Prostate gland (tissue), 2 donors: ENCODE data around the gene CHMP6. TPM values are rescaled to one million over a fixed set of nuclear protein-coding genes. Genes with fewer than 3 reads are reported as not detected.

Experiments
- DNase-seq: peaks from one replicate; pipeline ENCODE4 v3.0.0-alpha.2; 2019; ENCODE audit warnings: low spot score
- H3K27ac ChIP-seq, 2 donors: fragments of 200-600 bp; sonication (generic); 2 replicates each; pipeline ENCODE4 v1.5.1; 2017 to 2019
- H3K27me3 ChIP-seq: fragments of 200-600 bp; sonication (generic); replicated peaks from 2 replicates; pipeline ENCODE4 v1.5.1; 2019; ENCODE audit not compliant: insufficient read depth
- H3K36me3 ChIP-seq, 2 donors: fragments of 200-600 bp; sonication (generic); 1 replicate in 1 of 2; 2 replicates in 1 of 2; pipeline versions ENCODE4 v1.5.1 to v1.8.1; 2017 to 2019
- H3K4me1 ChIP-seq: fragments of 200-600 bp; sonication (generic); replicated peaks from 2 replicates; pipeline ENCODE4 v1.5.1; 2019
- H3K4me3 ChIP-seq, 2 donors: fragments of 200-600 bp; sonication (generic); 2 replicates each; pipeline ENCODE4 v1.5.1; 2017 to 2019
- H3K9me3 ChIP-seq: fragments of 200-600 bp; sonication (generic); 2 replicates; pipeline ENCODE4 v1.5.1; 2017
- CTCF ChIP-seq, 4 experiments: fragments of 200-600 bp in 2 of 4; fragments of 450-650 bp in 2 of 4; sonication (generic) in 2 of 4; IDR thresholded peaks; 1 replicate in 3 of 4; 2 replicates in 1 of 4; pipeline ENCODE4 v1.5.1; 2016 to 2019; ENCODE audit warnings: antibody characterized with exemption in 4 of 4, mild to moderate bottlenecking in 2 of 4, moderate library complexity in 2 of 4
- POLR2A ChIP-seq: fragments of 450-650 bp; IDR thresholded peaks from one replicate; pipeline ENCODE4 v1.6.1; 2016; ENCODE audit warnings: antibody characterized with exemption, mild to moderate bottlenecking
- POLR2AphosphoS5 ChIP-seq: sonication (generic); formaldehyde crosslinking; IDR thresholded peaks from one replicate; pipeline ENCODE4 v1.6.1; 2017; ENCODE audit warnings: antibody characterized with exemption
- WGBS: methylation state at CpG from one replicate; pipeline ENCODE4 v1.1.5; 2018; 5-methylcytosine and 5-hydroxymethylcytosine counted together
- intact Hi-C: fragments of 100-400 bp; cut with DNase I; formaldehyde crosslinking; loops from one replicate; pipeline ENCODE4 v1.14.2; 2022
- total RNA-seq, 2 donors: library from RNA; depleted of rRNA; stranded (reverse); fragments of >200 nt; gene quantifications; one replicate each; pipeline ENCODE4 v1.1.0, GENCODE V29; 2016

CHMP6 gene
- total RNA-seq, 2 donors from 2014 or later, result 30.6 to 35.3 TPM

GRCh38 chr17:80964859-80965580 lies 26.6 kb upstream of the CHMP6 start:
- Histone ChIP-seq H3K27me3 (no peaks in the 10 kb centered on the region), H3K4me1 (peaks cover 11% of the 10 kb centered on the region), H3K27ac (no peak overlapping the region), H3K9me3 (no peaks in the 10 kb centered on the region), H3K4me3 (no peak overlapping the region), H3K36me3 (no peaks in the 10 kb centered on the region)
- no peak for TF ChIP-seq POLR2A
- intact Hi-C loops, result loop anchor here (10.0 kb wide), 1 partner anchor 510 kb away; no protein-coding TSS in a partner anchor
- DNase-seq, result no peak
- WGBS, result 91% methylated on average over 36 of the region's 36 CpGs

DNA sequence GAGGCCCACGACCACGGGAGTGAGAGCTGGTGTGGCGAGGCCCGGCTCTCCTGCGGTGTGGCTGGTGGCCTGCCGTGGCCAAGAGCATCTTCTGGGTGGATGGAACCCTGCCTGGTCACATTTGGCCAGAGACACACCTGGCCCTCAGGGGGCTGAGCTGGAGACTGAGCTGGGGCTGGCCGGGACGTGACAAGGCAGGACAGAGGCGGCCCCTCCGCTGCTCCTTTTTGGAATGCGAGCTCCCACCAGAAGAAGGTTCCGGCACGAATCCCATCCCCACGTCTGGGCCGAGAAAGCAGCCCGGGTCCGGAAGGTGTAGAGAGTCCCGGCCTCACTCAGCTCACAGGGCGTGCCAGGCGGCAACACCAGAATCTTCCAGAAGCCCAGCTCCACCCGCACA lies 26.0 kb upstream of the CHMP6 start:
- Histone ChIP-seq H3K9me3 (no peaks in the 10 kb centered on the region), H3K4me3 (no peak overlapping the region), H3K27me3 (no peaks in the 10 kb centered on the region), H3K36me3 (no peaks in the 10 kb centered on the region), H3K27ac (no peak overlapping the region), H3K4me1 (peaks cover 8% of the 10 kb centered on the region)
- TF ChIP-seq CTCF (IDR thresholded peaks at IDR 0.05), result no peak
- TF ChIP-seq POLR2A, result no peak
- no peak for TF ChIP-seq POLR2AphosphoS5
- intact Hi-C loops, result loop anchor here (10.0 kb wide), 1 partner anchor 511 kb away; no protein-coding TSS in a partner anchor
- WGBS, result 89% methylated on average over 21 of the region's 21 CpGs
- DNase-seq, result no peak

GRCh38 chr17:80967404-80967872 lies 24.2 kb upstream of the CHMP6 start:
- no peak overlapping the region for H3K27ac ChIP-seq

GRCh38 chr17:80968602-80969029 lies 23.0 kb upstream of the CHMP6 start:
- TF ChIP-seq POLR2A (no peak), CTCF (IDR thresholded peaks at IDR 0.05) (no peak), POLR2AphosphoS5 (no peak)
- H3K27me3 ChIP-seq, result peaks cover 10% of the 10 kb centered on the region
- no peak for DNase-seq
- H3K9me3 ChIP-seq, result no peaks in the 10 kb centered on the region
- H3K36me3 ChIP-seq, result no peaks in the 10 kb centered on the region
- peaks cover 6% of the 10 kb centered on the region for H3K4me1 ChIP-seq
- 6% methylated on average over 16 of the region's 17 CpGs for WGBS
- intact Hi-C loops, result loop anchor here (10.0 kb wide), 1 partner anchor 514 kb away; no protein-coding TSS in a partner anchor
- H3K4me3 ChIP-seq, result no peak overlapping the region
- no peak overlapping the region for H3K27ac ChIP-seq

More at GRCh38 chr17:80967404-80967872, 24.2 kb upstream of the CHMP6 start:
- intact Hi-C loops, result loop anchor here (10.0 kb wide), 1 partner anchor 513 kb away; no protein-coding TSS in a partner anchor
- 85% methylated on average over 19 of the region's 19 CpGs for WGBS
- Histone ChIP-seq H3K9me3 (no peaks in the 10 kb centered on the region), H3K4me3 (no peak overlapping the region), H3K27me3 (peaks cover 10% of the 10 kb centered on the region), H3K36me3 (no peaks in the 10 kb centered on the region), H3K4me1 (peaks cover 6% of the 10 kb centered on the region)
- TF ChIP-seq POLR2A (no peak), POLR2AphosphoS5 (no peak), CTCF (IDR thresholded peaks at IDR 0.05) (no peak)
- DNase-seq, result no peak

GRCh38 chr17:80969030-80969673 lies 22.5 kb upstream of the CHMP6 start:
- TF ChIP-seq POLR2A, result no peak
- TF ChIP-seq POLR2AphosphoS5, result no peak
- TF ChIP-seq CTCF (IDR thresholded peaks at IDR 0.05), result no peak
- H3K27ac ChIP-seq, result no peak overlapping the region
- peaks cover 10% of the 10 kb centered on the region for H3K27me3 ChIP-seq
- peaks cover 6% of the 10 kb centered on the region for H3K4me1 ChIP-seq
- 34% methylated on average over 20 of the region's 20 CpGs for WGBS
- H3K9me3 ChIP-seq, result no peaks in the 10 kb centered on the region
- H3K36me3 ChIP-seq, result no peaks in the 10 kb centered on the region
- H3K4me3 ChIP-seq, result no peak overlapping the region
- intact Hi-C loops, result loop anchor here (10.0 kb wide), 1 partner anchor 514 kb away; no protein-coding TSS in a partner anchor
- no peak for DNase-seq
